Neural progenitor cell (in vitro differentiated cells): ENCODE results near the gene KIAA0930. TPM values are rescaled to one million over a fixed set of nuclear protein-coding genes. Genes with fewer than 3 reads are reported as not detected.

Source experiments
- DNase-seq: peaks from one replicate; pipeline ENCODE4 v3.0.0-alpha.2; 2016; ENCODE audit warnings: low spot score
- H2AFZ ChIP-seq: fragments of 200-600 bp; sonication (generic); replicated peaks from 2 replicates; pipeline ENCODE4 v1.6.1; 2016; ENCODE audit warnings: antibody characterized with exemption
- H3F3A ChIP-seq: fragments of 200-600 bp; sonication (generic); 2 replicates; pipeline ENCODE4 v1.6.1; 2016; ENCODE audit warnings: antibody characterized with exemption, low read depth
- H3K27ac ChIP-seq: fragments of 200-600 bp; sonication (generic); 2 replicates; pipeline ENCODE4 v1.5.1; 2016; ENCODE audit warnings: mild to moderate bottlenecking
- H3K27me3 ChIP-seq: fragments of 200-600 bp; sonication (generic); 2 replicates; pipeline ENCODE4 v1.6.1; 2016; ENCODE audit warnings: mild to moderate bottlenecking, moderate library complexity
- H3K36me3 ChIP-seq: fragments of 200-600 bp; sonication (generic); 2 replicates; pipeline ENCODE4 v1.5.1; 2016
- H3K4me1 ChIP-seq: fragments of 200-600 bp; sonication (generic); 2 replicates; pipeline ENCODE4 v1.6.1; 2016; ENCODE audit warnings: mixed run types
- H3K4me2 ChIP-seq: fragments of 200-600 bp; sonication (generic); 2 replicates; pipeline ENCODE4 v1.6.1; 2016
- H3K4me3 ChIP-seq: fragments of 200-600 bp; sonication (generic); 2 replicates; pipeline ENCODE4 v1.5.1; 2016
- H3K79me2 ChIP-seq: fragments of 200-600 bp; sonication (generic); 2 replicates; pipeline ENCODE4 v1.6.1; 2016; ENCODE audit warnings: low read depth
- H3K9ac ChIP-seq: fragments of 200-600 bp; sonication (generic); 2 replicates; pipeline ENCODE4 v1.6.1; 2016
- H3K9me3 ChIP-seq: fragments of 200-600 bp; sonication (generic); 2 replicates; pipeline ENCODE4 v1.5.1; 2016; ENCODE audit warnings: low read depth
- H4K20me1 ChIP-seq: fragments of 200-600 bp; sonication (generic); 2 replicates; pipeline ENCODE4 v1.6.1; 2016; ENCODE audit warnings: low read depth
- H3K27ac Mint-ChIP-seq: 3 replicates; pipeline ENCODE4 v1.8.0; 2021; ENCODE audit warnings: mixed read lengths
- H3K27me3 Mint-ChIP-seq: 2 replicates; pipeline ENCODE4 v1.8.0; 2022; ENCODE audit warnings: low read depth, mild to moderate bottlenecking, inconsistent platforms, moderate library complexity, mixed read lengths; ENCODE audit not compliant: insufficient read depth
- H3K36me3 Mint-ChIP-seq: 3 replicates; pipeline ENCODE4 v1.8.0; 2021; ENCODE audit warnings: mixed read lengths
- H3K4me1 Mint-ChIP-seq: 3 replicates; pipeline ENCODE4 v1.8.0; 2021; ENCODE audit warnings: mixed read lengths
- H3K4me3 Mint-ChIP-seq: 3 replicates; pipeline ENCODE4 v1.8.0; 2021; ENCODE audit warnings: mild to moderate bottlenecking, moderate library complexity, mixed read lengths
- H3K9me3 Mint-ChIP-seq: 3 replicates; pipeline ENCODE4 v1.8.0; 2020; ENCODE audit warnings: mixed read lengths
- EZH2 ChIP-seq: fragments of 200-600 bp; sonication (generic); IDR thresholded peaks from 2 replicates; pipeline ENCODE4 v1.6.1; 2017; ENCODE audit warnings: antibody characterized with exemption, mild to moderate bottlenecking, moderate library complexity
- EZH2phosphoT487 ChIP-seq: fragments of 200-600 bp; sonication (generic); IDR thresholded peaks from 2 replicates; pipeline ENCODE4 v1.6.1; 2017; ENCODE audit warnings: antibody characterized with exemption
- total RNA-seq: library from RNA; depleted of rRNA; stranded (reverse); fragments of >200 nt; gene quantifications from 2 replicates; pipeline ENCODE4 v1.2.3, GENCODE V29; 2015; ENCODE audit warnings: low replicate concordance
- TF ChIP-seq, protein P1 (sequence below): fragments of 200-600 bp; sonication (generic); IDR thresholded peaks from 2 replicates; pipeline ENCODE4 v1.5.1; 2017; ENCODE audit warnings: antibody characterized with exemption, mild to moderate bottlenecking

The KIAA0930 gene
- total RNA-seq, 1 donor from 2014 or later = 15.0 TPM

DNA sequence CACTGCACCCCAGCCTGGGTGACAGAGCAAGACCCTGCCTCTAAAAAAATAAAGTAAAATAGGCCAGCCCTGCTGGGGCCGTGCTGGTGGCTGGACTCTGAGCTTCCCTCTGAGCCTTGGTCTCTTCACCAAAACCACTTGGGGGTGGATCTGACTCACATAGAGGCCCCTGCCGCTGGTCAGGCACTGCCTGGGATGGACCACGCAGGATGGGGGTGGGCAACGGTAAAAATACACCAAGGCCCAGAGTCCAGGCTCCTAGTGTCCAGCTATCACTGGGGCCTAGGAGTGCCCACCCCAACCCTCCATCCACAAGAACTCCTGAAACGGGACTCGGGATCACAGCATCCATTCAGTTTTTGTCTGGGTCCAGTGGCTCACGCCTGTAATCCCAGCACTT is 31.8 kb upstream of the KIAA0930 start:
- H3K4me1 ChIP-seq = peaks cover 9% of the 10 kb centered on the region
- no peak overlapping the region for H3K27ac Mint-ChIP-seq
- no peaks in the 10 kb centered on the region for H4K20me1 ChIP-seq
- no peak overlapping the region for H3K27ac ChIP-seq
- no peak overlapping the region for H3K9ac ChIP-seq
- no peak for TF ChIP-seq EZH2phosphoT487
- TF ChIP-seq EZH2 = no peak
- TF ChIP-seq, protein P1, sequence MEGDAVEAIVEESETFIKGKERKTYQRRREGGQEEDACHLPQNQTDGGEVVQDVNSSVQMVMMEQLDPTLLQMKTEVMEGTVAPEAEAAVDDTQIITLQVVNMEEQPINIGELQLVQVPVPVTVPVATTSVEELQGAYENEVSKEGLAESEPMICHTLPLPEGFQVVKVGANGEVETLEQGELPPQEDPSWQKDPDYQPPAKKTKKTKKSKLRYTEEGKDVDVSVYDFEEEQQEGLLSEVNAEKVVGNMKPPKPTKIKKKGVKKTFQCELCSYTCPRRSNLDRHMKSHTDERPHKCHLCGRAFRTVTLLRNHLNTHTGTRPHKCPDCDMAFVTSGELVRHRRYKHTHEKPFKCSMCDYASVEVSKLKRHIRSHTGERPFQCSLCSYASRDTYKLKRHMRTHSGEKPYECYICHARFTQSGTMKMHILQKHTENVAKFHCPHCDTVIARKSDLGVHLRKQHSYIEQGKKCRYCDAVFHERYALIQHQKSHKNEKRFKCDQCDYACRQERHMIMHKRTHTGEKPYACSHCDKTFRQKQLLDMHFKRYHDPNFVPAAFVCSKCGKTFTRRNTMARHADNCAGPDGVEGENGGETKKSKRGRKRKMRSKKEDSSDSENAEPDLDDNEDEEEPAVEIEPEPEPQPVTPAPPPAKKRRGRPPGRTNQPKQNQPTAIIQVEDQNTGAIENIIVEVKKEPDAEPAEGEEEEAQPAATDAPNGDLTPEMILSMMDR = no peak
- no peak overlapping the region for H3K4me3 ChIP-seq
- H3K27me3 ChIP-seq = peaks cover 17% of the 10 kb centered on the region
- no peaks in the 10 kb centered on the region for H3K79me2 ChIP-seq
- H3K4me1 Mint-ChIP-seq = peaks cover 13% of the 10 kb centered on the region
- H3F3A ChIP-seq = peaks cover 5% of the 10 kb centered on the region
- H3K4me2 ChIP-seq = no peak overlapping the region
- H3K27me3 Mint-ChIP-seq = peaks cover 29% of the 10 kb centered on the region
- H3K36me3 ChIP-seq = no peaks in the 10 kb centered on the region
- no peak overlapping the region for H3K4me3 Mint-ChIP-seq
- DNase-seq = no peak
- H3K9me3 ChIP-seq = no peaks in the 10 kb centered on the region
- H2AFZ ChIP-seq = no peak overlapping the region
- no peaks in the 10 kb centered on the region for H3K36me3 Mint-ChIP-seq
- no peaks in the 10 kb centered on the region for H3K9me3 Mint-ChIP-seq

DNA sequence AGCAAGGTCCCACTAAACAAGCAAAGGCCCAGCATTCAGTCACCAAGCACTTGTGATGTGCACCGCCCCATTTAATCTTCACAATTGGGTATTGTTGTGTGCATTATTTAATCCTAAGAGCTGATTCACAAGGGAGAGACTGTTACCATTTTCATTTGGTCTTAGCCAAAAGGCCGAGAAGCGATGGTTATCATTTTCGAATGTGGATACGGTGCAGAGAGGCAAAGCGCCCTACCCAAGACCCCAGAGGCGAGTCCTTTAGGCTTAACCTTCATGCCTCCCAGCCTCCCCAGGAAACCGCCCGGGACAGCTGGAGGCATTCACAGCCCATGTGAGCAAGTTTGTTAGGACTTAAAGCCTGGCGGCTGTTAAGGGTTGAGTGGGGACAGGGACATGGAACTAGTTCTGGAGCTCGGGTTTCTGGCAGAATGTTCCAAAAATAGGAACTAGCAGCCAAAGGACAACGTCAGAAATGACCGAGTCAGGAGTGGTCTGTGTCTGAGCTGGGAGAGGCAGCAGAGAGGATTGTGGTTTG is 31.0 kb upstream of the KIAA0930 start:
- Histone ChIP-seq H3K4me1 (peaks cover 9% of the 10 kb centered on the region), H3K27ac (no peak overlapping the region), H4K20me1 (no peaks in the 10 kb centered on the region), H3F3A (peaks cover 5% of the 10 kb centered on the region), H2AFZ (no peak overlapping the region), H3K79me2 (no peaks in the 10 kb centered on the region), H3K4me3 (no peak overlapping the region), H3K27me3 (peaks cover 17% of the 10 kb centered on the region), H3K36me3 (no peaks in the 10 kb centered on the region), H3K9me3 (no peaks in the 10 kb centered on the region), H3K4me2 (no peak overlapping the region), H3K9ac (no peak overlapping the region)
- Mint-ChIP-seq H3K4me1 (peaks cover 13% of the 10 kb centered on the region), H3K9me3 (no peaks in the 10 kb centered on the region), H3K27me3 (peaks cover 31% of the 10 kb centered on the region), H3K4me3 (peak overlapping the region; percentile 45), H3K36me3 (no peaks in the 10 kb centered on the region), H3K27ac (no peak overlapping the region)
- TF ChIP-seq, protein P1 = no peak
- TF ChIP-seq EZH2phosphoT487 (no peak), EZH2 (no peak)
- no peak for DNase-seq

DNA sequence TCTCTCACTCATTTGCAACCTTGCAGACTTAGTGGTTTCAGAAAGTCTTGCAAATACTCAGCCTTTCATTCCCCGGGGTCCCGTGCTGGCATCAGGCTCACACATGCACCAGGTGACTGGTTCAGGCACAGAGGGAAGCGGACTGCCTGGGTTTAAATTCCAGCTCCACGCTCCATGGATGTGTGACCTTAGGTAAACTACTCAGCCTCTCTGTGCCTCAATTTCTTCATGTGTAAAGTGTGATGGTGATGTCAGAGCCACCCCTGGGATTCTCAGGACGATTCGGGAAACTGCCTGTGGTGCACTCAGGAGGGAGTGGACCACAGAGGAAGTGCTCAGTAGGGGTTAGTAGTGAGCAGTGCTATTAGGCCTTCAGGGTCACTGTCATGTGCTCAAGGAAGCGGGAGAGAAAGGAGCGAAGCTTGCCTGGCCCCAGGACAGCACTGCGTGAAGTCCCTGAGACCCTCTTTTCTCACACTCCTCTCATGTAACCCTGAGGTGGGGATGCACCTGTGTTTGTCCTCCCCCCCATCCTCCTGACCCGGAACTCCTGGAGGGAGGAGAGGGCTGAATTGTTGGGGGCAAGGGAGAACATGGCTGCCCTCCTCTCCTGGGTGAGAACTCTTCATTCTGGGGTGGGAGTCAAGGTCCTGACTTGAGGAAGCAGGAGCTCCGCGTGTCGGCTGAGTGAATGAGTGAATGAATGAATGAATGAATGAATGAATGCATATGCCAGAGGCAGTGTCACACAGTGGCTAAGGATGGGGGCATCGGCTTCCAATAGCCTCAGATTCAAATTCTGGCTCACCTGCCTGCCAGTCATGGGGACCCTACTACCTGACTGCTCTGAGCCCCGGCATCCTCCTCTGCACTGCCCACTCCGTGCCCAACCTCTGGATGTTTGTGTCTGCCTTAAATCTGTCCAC is 29.7 kb upstream of the KIAA0930 start:
- no peaks in the 10 kb centered on the region for H4K20me1 ChIP-seq
- H3K27me3 ChIP-seq = peaks cover 17% of the 10 kb centered on the region
- H2AFZ ChIP-seq = no peak overlapping the region
- no peak overlapping the region for H3K4me2 ChIP-seq
- no peak overlapping the region for H3K27ac ChIP-seq
- H3K27ac Mint-ChIP-seq = no peak overlapping the region
- no peaks in the 10 kb centered on the region for H3K79me2 ChIP-seq
- H3K4me1 ChIP-seq = peaks cover 9% of the 10 kb centered on the region
- no peak overlapping the region for H3K4me3 ChIP-seq
- no peaks in the 10 kb centered on the region for H3K9me3 ChIP-seq
- TF ChIP-seq EZH2 (no peak), EZH2phosphoT487 (no peak)
- TF ChIP-seq, protein P1 = no peak
- H3K36me3 ChIP-seq = no peaks in the 10 kb centered on the region
- H3K27me3 Mint-ChIP-seq = peaks cover 35% of the 10 kb centered on the region
- no peaks in the 10 kb centered on the region for H3K36me3 Mint-ChIP-seq
- H3K9me3 Mint-ChIP-seq = no peaks in the 10 kb centered on the region
- H3K4me1 Mint-ChIP-seq = peaks cover 13% of the 10 kb centered on the region
- peak overlapping the region; percentile 86 for H3K4me3 Mint-ChIP-seq
- peaks cover 5% of the 10 kb centered on the region for H3F3A ChIP-seq
- H3K9ac ChIP-seq = no peak overlapping the region
- no peak for DNase-seq
